Activated CD4-positive, alpha-beta T cell treated with anti-CD3 and anti-CD28 coated beads for 48 hours (primary cell): ENCODE data around the gene CFAP221.

Experiments used
- DNase-seq: peaks from one replicate; pipeline ENCODE4 v3.0.0-alpha.2; 2020

The CFAP221 gene

GRCh38 chr2:119544075-119544938 lies at the start of gene CFAP221:
CFAP221 (plus strand) TSS chr2:119544449; CDS start chr2:119546132, 1,683 bp downstream.
- DNase-seq = peak; percentile 84

GRCh38 chr2:119495948-119496347 lies 48.3 kb upstream of the CFAP221 start:
- no peak for DNase-seq

GRCh38 chr2:119496682-119497081 lies 47.6 kb upstream of the CFAP221 start:
- DNase-seq = no peak

GRCh38 chr2:119508756-119509155 lies 35.5 kb upstream of the CFAP221 start:
- no peak for DNase-seq

GRCh38 chr2:119511989-119512388 lies 32.3 kb upstream of the CFAP221 start:
- DNase-seq = no peak

GRCh38 chr2:119512946-119513345 lies 31.3 kb upstream of the CFAP221 start:
- DNase-seq = no peak

- no peak for DNase-seq
Observed at GRCh38 chr2:119513832-119514231, 30.4 kb upstream of the CFAP221 start.

- no peak for DNase-seq
Observed at GRCh38 chr2:119516121-119516520, 28.1 kb upstream of the CFAP221 start.

- DNase-seq = peak; percentile 71
Observed at GRCh38 chr2:119517433-119517832, 26.8 kb upstream of the CFAP221 start.

- no peak for DNase-seq
Observed at GRCh38 chr2:119518401-119519056, 25.7 kb upstream of the CFAP221 start.

- DNase-seq = no peak
Observed at GRCh38 chr2:119519057-119519408, 25.2 kb upstream of the CFAP221 start.

- DNase-seq = no peak
Observed at GRCh38 chr2:119520696-119521432, 23.4 kb upstream of the CFAP221 start.

GRCh38 chr2:119521433-119522050 lies 22.7 kb upstream of the CFAP221 start:
- DNase-seq = no peak

- DNase-seq = no peak
Observed at GRCh38 chr2:119522671-119523070, 21.6 kb upstream of the CFAP221 start.

- no peak for DNase-seq
Observed at GRCh38 chr2:119523383-119523951, 20.8 kb upstream of the CFAP221 start.

- peak; percentile 6 for DNase-seq
Observed at GRCh38 chr2:119523952-119524694, 20.1 kb upstream of the CFAP221 start, which contains the start of gene SCTR. SCTR (minus strand) TSS chr2:119524483; CDS start chr2:119524226, 257 bp downstream.

GRCh38 chr2:119525614-119526013 lies 18.6 kb upstream of the CFAP221 start:
- DNase-seq = no peak

GRCh38 chr2:119527999-119528398 lies 16.2 kb upstream of the CFAP221 start:
- no peak for DNase-seq

GRCh38 chr2:119531292-119531691 lies 13.0 kb upstream of the CFAP221 start:
- DNase-seq = no peak

GRCh38 chr2:119533560-119533959 lies 10.7 kb upstream of the CFAP221 start:
- no peak for DNase-seq

- DNase-seq = no peak
Observed at GRCh38 chr2:119536211-119536610, 8.0 kb upstream of the CFAP221 start.

GRCh38 chr2:119536707-119537106 lies 7.5 kb upstream of the CFAP221 start:
- no peak for DNase-seq
